ENCODE results near the gene HOXB1.

GRCh38 chr17:48500435-48501426 lies 30.1 kb downstream of the HOXB1 start:
- TF ChIP-seq CTCF (IDR thresholded peaks at IDR 0.05): no peak
- TF ChIP-seq POLR2A (IDR thresholded peaks at IDR 0.05): no peak
- TF ChIP-seq EP300 (IDR thresholded peaks at IDR 0.05): no peak
